Chondrocyte (in vitro differentiated cells): ENCODE measurements around the gene CEP85. TPM values are rescaled to one million over a fixed set of nuclear protein-coding genes. Genes with fewer than 3 reads are reported as not detected.

Experiments
- DNase-seq: peaks from one replicate; pipeline ENCODE4 v3.0.0; 2021; ENCODE audit warnings: mixed read lengths, low spot score
- H3K27ac Mint-ChIP-seq: one replicate; pipeline ENCODE4 v1.8.0; 2021; ENCODE audit warnings: mild to moderate bottlenecking, moderate library complexity, mixed read lengths; ENCODE audit not compliant: unreplicated experiment
- H3K27me3 Mint-ChIP-seq: 2 replicates; pipeline ENCODE4 v1.8.0; 2021; ENCODE audit warnings: low read depth, mixed read lengths
- H3K36me3 Mint-ChIP-seq: 2 replicates; pipeline ENCODE4 v1.8.0; 2021; ENCODE audit warnings: low read depth, mixed read lengths
- H3K4me1 Mint-ChIP-seq: 2 replicates; pipeline ENCODE4 v1.8.0; 2021; ENCODE audit warnings: low read depth, mild to moderate bottlenecking, mixed read lengths
- H3K4me3 Mint-ChIP-seq: one replicate; pipeline ENCODE4 v1.8.0; 2021; ENCODE audit warnings: mild to moderate bottlenecking, moderate library complexity, mixed read lengths; ENCODE audit not compliant: unreplicated experiment
- H3K9me3 Mint-ChIP-seq: 2 replicates; pipeline ENCODE4 v1.8.0; 2021; ENCODE audit warnings: low read depth, mixed read lengths
- CTCF ChIP-seq: fragments of 200-600 bp; sonication (generic); IDR thresholded peaks from 2 replicates; pipeline ENCODE4 v1.5.0; 2021; ENCODE audit warnings: antibody characterized with exemption, mild to moderate bottlenecking, moderate library complexity
- total RNA-seq: library from RNA; stranded (reverse); gene quantifications from 3 replicates; pipeline ENCODE4 v1.2.1, GENCODE V29; 2021

The CEP85 gene
- total RNA-seq, 1 donor from 2014 or later: 13.1 TPM

GRCh38 chr1:26297057-26297790 lies 63.2 kb downstream of the CEP85 start:
- no peak for TF ChIP-seq CTCF
- H3K27ac Mint-ChIP-seq: no peak overlapping the region

GRCh38 chr1:26297791-26298124 lies 63.8 kb downstream of the CEP85 start:
- no peak overlapping the region for H3K4me3 Mint-ChIP-seq
- no peaks in the 10 kb centered on the region for H3K27me3 Mint-ChIP-seq
- peaks cover 5% of the 10 kb centered on the region for H3K4me1 Mint-ChIP-seq
- DNase-seq: no peak
- no peak overlapping the region for H3K27ac Mint-ChIP-seq
- TF ChIP-seq CTCF: no peak
- no peaks in the 10 kb centered on the region for H3K36me3 Mint-ChIP-seq
- H3K9me3 Mint-ChIP-seq: no peaks in the 10 kb centered on the region

More at GRCh38 chr1:26297057-26297790, 63.2 kb downstream of the CEP85 start:
- Mint-ChIP-seq H3K4me3 (no peak overlapping the region), H3K36me3 (no peaks in the 10 kb centered on the region), H3K27me3 (no peaks in the 10 kb centered on the region), H3K9me3 (no peaks in the 10 kb centered on the region), H3K4me1 (no peaks in the 10 kb centered on the region)
- no peak for DNase-seq

GRCh38 chr1:26300578-26301275 lies 66.7 kb downstream of the CEP85 start:
- peaks cover 12% of the 10 kb centered on the region for H3K4me1 Mint-ChIP-seq
- H3K27ac Mint-ChIP-seq: no peak overlapping the region
- no peaks in the 10 kb centered on the region for H3K27me3 Mint-ChIP-seq
- TF ChIP-seq CTCF: no peak
- DNase-seq: no peak
- no peaks in the 10 kb centered on the region for H3K9me3 Mint-ChIP-seq
- no peaks in the 10 kb centered on the region for H3K36me3 Mint-ChIP-seq
- no peak overlapping the region for H3K4me3 Mint-ChIP-seq

GRCh38 chr1:26302733-26303405 lies 68.9 kb downstream of the CEP85 start:
- Mint-ChIP-seq H3K27ac (peak overlapping the region; percentile 53), H3K36me3 (no peaks in the 10 kb centered on the region), H3K9me3 (no peaks in the 10 kb centered on the region), H3K4me1 (peaks cover 20% of the 10 kb centered on the region), H3K4me3 (no peak overlapping the region), H3K27me3 (no peaks in the 10 kb centered on the region)
- no peak for TF ChIP-seq CTCF
- no peak for DNase-seq

GRCh38 chr1:26305667-26306289 lies 71.8 kb downstream of the CEP85 start:
- Mint-ChIP-seq H3K36me3 (no peaks in the 10 kb centered on the region), H3K27me3 (no peaks in the 10 kb centered on the region), H3K4me1 (peaks cover 20% of the 10 kb centered on the region), H3K27ac (peak overlapping the region; percentile 81), H3K9me3 (no peaks in the 10 kb centered on the region), H3K4me3 (peak overlapping the region; percentile 98)
- TF ChIP-seq CTCF: no peak
- DNase-seq: no peak
